AG04449 (cell line): ENCODE results near the gene TYW1.
"Not testable (repeated sequence)": the region's sequence is repeated elsewhere in the genome, so short reads cannot be mapped to it uniquely, and the experiment has no call there.

Source experiments
- CTCF ChIA-PET: fragments of 350-600 bp; formaldehyde crosslinking; extraction: SDS; loops from one replicate; lab custom pipeline; 2021; ENCODE audit warnings: antibody characterized with exemption; lab: Yijun Ruan, JAX
- POLR2A ChIA-PET: fragments of 400-600, 350-600 bp; formaldehyde crosslinking; extraction: SDS; loops from one replicate; lab custom pipeline; 2020; ENCODE audit warnings: antibody characterized with exemption, inconsistent platforms; lab: Yijun Ruan, JAX
- DNase-seq: peaks from one replicate; pipeline ENCODE4 v3.0.0-alpha.2; 2010; ENCODE audit warnings: low read depth, low spot score
- H3K4me3 ChIP-seq: 2 replicates; pipeline ENCODE4 v1.5.1; 2011; ENCODE audit warnings: low read depth, mild to moderate bottlenecking, control low read depth, low read length
- CTCF ChIP-seq: IDR thresholded peaks from one replicate; pipeline ENCODE4 v1.5.1; 2011; ENCODE audit warnings: mild to moderate bottlenecking, moderate library complexity, low read length, control low read depth, inconsistent platforms; ENCODE audit not compliant: insufficient read depth; ENCODE audit errors: missing control alignments

TYW1 gene

DNA sequence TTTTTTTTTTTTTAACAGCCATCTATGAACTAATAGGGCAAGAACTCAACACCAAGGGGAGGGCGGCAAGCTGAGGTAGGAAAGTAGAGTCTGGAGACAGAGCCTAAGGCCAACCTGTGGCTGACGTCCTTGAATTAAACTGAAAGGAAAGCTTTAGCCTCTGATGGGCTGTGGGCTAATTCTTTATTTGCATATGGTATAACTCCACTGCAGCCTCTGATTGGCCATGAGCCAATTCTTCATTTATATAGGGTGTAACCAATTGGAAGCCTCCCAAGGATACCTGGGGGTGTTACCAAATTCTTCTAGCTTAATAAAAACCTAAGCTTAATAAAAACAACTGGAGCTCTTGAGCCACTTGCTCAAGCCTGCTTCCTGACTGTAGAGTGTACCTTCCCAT, 10.3 kb downstream of the TYW1 start:
- ChIA-PET CTCF (interaction anchor here (0.6 kb wide), 1 partner anchor 537 kb away, joined by 3 read pairs; no protein-coding TSS in a partner anchor), POLR2A (no interaction called here)
- TF ChIP-seq CTCF: no peak

GRCh38 chr7:67008260-67008659, 11.6 kb downstream of the TYW1 start:
- ChIA-PET POLR2A (no interaction called here), CTCF (no interaction called here)
- no peak overlapping the region for H3K4me3 ChIP-seq
- TF ChIP-seq CTCF: no peak
- DNase-seq: no peak

More for the DNA sequence above, 10.3 kb downstream of the TYW1 start:
- no peak for DNase-seq
- H3K4me3 ChIP-seq: no peak overlapping the region

DNA sequence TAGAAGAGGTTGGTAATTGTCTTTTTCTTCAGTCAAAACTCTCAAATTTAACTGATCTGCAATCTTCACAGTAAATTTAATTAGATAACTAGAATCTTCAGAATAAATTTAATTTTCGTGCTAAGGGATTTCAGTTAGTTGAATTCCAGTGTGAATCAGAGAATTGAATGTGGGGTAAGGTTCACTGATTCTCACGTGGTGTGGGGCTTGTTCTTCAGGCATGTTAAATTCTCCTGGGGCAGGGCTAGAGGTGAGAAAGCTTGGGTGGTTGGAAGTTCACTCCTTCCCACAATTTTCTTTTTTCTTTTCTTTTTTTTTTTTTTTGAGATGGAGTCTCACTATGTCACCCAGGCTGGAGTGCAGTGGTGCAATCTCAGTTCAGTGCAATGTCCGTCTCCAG, 13.0 kb downstream of the TYW1 start:
- H3K4me3 ChIP-seq, DNase-seq, CTCF ChIA-PET, POLR2A ChIA-PET: not testable (repeated sequence)

- CTCF ChIA-PET, POLR2A ChIA-PET, DNase-seq, H3K4me3 ChIP-seq: not testable (repeated sequence)
These were observed 17.5 kb downstream of the TYW1 start for GRCh38 chr7:67014076-67014622.

DNA sequence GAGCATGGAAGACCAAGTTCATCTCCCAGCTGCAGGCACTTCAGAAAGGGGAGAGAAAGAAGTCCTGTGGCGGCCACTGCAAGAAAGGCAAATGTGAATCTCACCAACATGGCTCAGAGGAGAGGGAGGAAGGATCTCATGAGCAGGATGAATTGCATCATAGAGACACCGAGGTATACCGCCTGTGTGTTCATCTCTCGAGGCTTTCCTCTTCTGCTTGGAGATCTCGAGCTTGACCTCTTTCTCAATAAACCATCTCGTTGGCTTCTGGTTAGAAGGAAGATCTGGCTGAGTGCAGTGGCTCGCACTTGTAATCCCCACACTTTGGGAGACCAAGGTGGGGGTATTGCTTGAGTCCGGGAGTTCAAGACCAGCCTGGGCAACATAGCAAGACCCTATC, 21.3 kb downstream of the TYW1 start:
- DNase-seq, CTCF ChIA-PET, H3K4me3 ChIP-seq, POLR2A ChIA-PET: not testable (repeated sequence)

DNA sequence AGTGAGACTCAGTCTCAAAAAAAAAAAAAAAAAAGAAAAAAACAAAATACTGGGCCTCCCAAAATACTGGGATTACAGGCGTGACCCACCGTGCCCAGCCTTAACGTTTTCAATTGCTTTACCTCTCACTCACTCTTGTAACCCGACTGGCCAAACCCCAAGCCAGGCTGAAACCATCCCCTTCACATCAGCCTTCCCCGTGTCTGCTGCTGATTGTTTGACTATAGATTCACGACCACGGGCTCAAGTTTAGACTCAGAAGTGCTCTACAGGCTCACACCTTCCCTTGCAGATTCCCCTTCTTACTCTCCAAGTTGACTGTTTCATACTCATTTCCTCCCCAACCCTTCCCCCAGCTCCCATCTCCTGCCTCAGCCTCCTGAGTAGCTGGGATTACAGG, 22.3 kb downstream of the TYW1 start:
- POLR2A ChIA-PET: no interaction called here
- CTCF ChIA-PET: interaction anchor here (1.5 kb wide), 1 partner anchor 22 kb away, joined by 4 read pairs; no protein-coding TSS in a partner anchor
- no peak overlapping the region for H3K4me3 ChIP-seq
- DNase-seq: no peak
- TF ChIP-seq CTCF: no peak

DNA sequence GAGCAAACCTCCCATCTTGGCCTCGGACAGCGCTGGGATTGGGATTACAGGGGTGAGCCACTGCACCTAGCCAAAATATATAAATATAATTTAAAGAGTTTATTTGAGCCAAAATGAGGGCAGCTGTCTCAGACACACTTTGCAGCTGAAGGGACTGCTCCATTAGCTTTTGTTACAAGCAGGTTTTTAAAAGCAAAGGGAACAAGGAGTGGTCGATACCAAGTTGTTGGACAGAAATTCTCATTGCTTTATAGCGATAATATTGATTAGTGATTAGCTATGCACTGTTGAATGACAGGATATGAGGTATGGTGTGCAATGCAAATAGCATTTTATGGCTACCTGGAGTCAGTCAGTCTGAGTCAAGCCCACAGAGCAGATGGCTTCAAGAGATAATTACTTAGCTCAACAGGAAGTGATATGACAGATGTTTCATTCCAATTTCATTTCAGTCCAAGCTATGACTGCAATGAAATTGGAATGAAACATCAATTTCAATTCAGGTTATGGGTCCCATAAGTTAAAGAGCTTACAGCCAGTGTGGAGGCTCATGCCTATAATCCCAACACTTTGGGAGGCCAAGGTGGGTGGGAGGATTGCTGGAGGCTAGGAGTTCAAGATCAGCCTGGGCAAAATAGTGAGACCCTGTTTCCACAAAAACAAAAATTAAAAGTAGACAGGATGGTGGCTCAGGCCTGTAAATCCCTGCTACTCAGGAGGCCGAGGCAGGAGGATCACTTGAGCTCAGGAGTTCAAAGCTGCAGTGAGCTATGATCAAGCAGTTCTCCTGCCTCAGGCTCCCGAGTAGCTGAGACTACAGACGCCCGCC, 23.1 kb downstream of the TYW1 start:
- CTCF ChIA-PET: interaction anchor here (1.5 kb wide), 1 partner anchor 21 kb away, joined by 4 read pairs; no protein-coding TSS in a partner anchor
- DNase-seq: no peak
- no peak overlapping the region for H3K4me3 ChIP-seq
- POLR2A ChIA-PET: interaction anchor here (0.7 kb wide), 1 partner anchor 24 kb away, joined by 3 read pairs; no protein-coding TSS in a partner anchor
- no peak for TF ChIP-seq CTCF
